Osteocyte (in vitro differentiated cells): ENCODE measurements around the gene SLC35F5. TPM values are rescaled to one million over a fixed set of nuclear protein-coding genes. Genes with fewer than 3 reads are reported as not detected.
A peak's percentile ranks its signal among the peaks of the same experiment; 100 is the strongest.

ENCODE experiments used
- DNase-seq: peaks from one replicate; pipeline ENCODE4 v3.0.0; 2021; ENCODE audit warnings: mixed read lengths; ENCODE audit not compliant: unreplicated experiment; ENCODE audit errors: extremely low spot score
- H3K27ac Mint-ChIP-seq: one replicate; pipeline ENCODE4 v1.8.0; 2021; ENCODE audit warnings: mild to moderate bottlenecking, mixed read lengths; ENCODE audit not compliant: unreplicated experiment
- H3K27me3 Mint-ChIP-seq: one replicate; pipeline ENCODE4 v1.8.0; 2021; ENCODE audit warnings: mixed read lengths; ENCODE audit not compliant: unreplicated experiment
- H3K36me3 Mint-ChIP-seq: one replicate; pipeline ENCODE4 v1.8.0; 2021; ENCODE audit warnings: mixed read lengths; ENCODE audit not compliant: unreplicated experiment
- H3K4me1 Mint-ChIP-seq: one replicate; pipeline ENCODE4 v1.8.0; 2021; ENCODE audit warnings: mixed read lengths; ENCODE audit not compliant: unreplicated experiment
- H3K4me3 Mint-ChIP-seq: one replicate; pipeline ENCODE4 v1.8.0; 2021; ENCODE audit warnings: mild to moderate bottlenecking, moderate library complexity, mixed read lengths; ENCODE audit not compliant: unreplicated experiment
- H3K9me3 Mint-ChIP-seq: one replicate; pipeline ENCODE4 v1.8.0; 2021; ENCODE audit warnings: mixed read lengths; ENCODE audit not compliant: unreplicated experiment
- CTCF ChIP-seq: fragments of 200-600 bp; sonication (generic); IDR thresholded peaks from 2 replicates; pipeline ENCODE4 v1.5.0; 2021; ENCODE audit warnings: antibody characterized with exemption, mild to moderate bottlenecking, moderate library complexity
- total RNA-seq: library from RNA; stranded (reverse); gene quantifications from 2 replicates; pipeline ENCODE4 v1.2.1, GENCODE V29; 2021

The SLC35F5 gene
- total RNA-seq, 1 donor from 2014 or later, result 83.4 TPM

GRCh38 chr2:113716291-113716690, 40.2 kb downstream of the SLC35F5 start:
- H3K27ac Mint-ChIP-seq, result peak overlapping the region; percentile 17
- no peaks in the 10 kb centered on the region for H3K9me3 Mint-ChIP-seq
- H3K4me3 Mint-ChIP-seq, result no peak overlapping the region
- no peaks in the 10 kb centered on the region for H3K27me3 Mint-ChIP-seq
- no peak for DNase-seq
- no peak for TF ChIP-seq CTCF
- peaks cover 38% of the 10 kb centered on the region for H3K36me3 Mint-ChIP-seq
- H3K4me1 Mint-ChIP-seq, result no peaks in the 10 kb centered on the region

DNA sequence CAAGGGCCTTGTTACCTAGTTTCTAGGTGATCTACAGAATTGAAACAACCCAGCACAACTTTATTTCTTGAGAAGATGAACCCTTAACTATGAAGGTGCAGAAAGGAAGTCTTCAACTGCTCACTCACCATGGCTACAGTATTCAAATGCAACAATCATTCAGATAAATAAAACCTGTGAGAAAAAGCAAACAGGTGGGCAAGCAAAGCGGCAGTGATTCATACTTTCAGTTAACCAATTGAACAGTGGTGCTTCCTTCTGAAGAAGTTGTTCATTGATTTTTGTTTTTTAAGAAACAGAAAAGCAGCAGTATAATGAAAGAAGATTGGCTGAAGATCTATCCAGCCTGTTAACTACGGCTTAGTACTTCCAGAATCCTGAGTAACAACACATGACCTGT, 43.5 kb downstream of the SLC35F5 start:
- Mint-ChIP-seq H3K9me3 (no peaks in the 10 kb centered on the region), H3K4me3 (no peak overlapping the region), H3K36me3 (peaks cover 33% of the 10 kb centered on the region), H3K4me1 (no peaks in the 10 kb centered on the region), H3K27ac (no peak overlapping the region), H3K27me3 (no peaks in the 10 kb centered on the region)
- TF ChIP-seq CTCF, result no peak
- DNase-seq, result no peak

DNA sequence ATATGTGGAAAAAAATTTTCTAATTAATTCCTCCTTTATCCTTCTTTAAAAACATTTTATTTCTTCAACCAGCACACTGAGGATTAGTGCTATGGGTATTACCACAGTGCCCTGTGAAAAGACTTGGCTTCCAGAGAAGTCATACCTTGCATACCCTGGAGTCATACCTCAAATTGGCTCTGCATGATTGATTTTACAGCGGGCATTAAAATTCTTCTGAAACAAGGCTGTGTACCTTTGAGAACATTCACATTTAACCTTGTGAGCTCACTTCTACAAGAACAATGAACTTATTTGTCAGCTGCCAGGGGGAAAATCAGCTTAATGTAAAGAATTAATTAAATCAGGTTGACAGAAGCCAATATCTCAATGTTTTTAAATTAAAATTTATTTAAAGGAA, 44.6 kb downstream of the SLC35F5 start:
- no peaks in the 10 kb centered on the region for H3K4me1 Mint-ChIP-seq
- H3K9me3 Mint-ChIP-seq, result no peaks in the 10 kb centered on the region
- H3K27me3 Mint-ChIP-seq, result no peaks in the 10 kb centered on the region
- H3K4me3 Mint-ChIP-seq, result no peak overlapping the region
- no peak overlapping the region for H3K27ac Mint-ChIP-seq
- TF ChIP-seq CTCF, result no peak
- DNase-seq, result no peak
- peaks cover 35% of the 10 kb centered on the region for H3K36me3 Mint-ChIP-seq

- H3K4me1 Mint-ChIP-seq, result no peaks in the 10 kb centered on the region
- H3K27ac Mint-ChIP-seq, result no peak overlapping the region
- no peak overlapping the region for H3K4me3 Mint-ChIP-seq
- no peaks in the 10 kb centered on the region for H3K9me3 Mint-ChIP-seq
- H3K27me3 Mint-ChIP-seq, result no peaks in the 10 kb centered on the region
- no peak for DNase-seq
- TF ChIP-seq CTCF, result no peak
- H3K36me3 Mint-ChIP-seq, result peaks cover 17% of the 10 kb centered on the region
Measured at GRCh38 chr2:113709022-113709421, 47.4 kb downstream of the SLC35F5 start.

- TF ChIP-seq CTCF, result no peak
- no peak overlapping the region for H3K4me3 Mint-ChIP-seq
- H3K27ac Mint-ChIP-seq, result no peak overlapping the region
- DNase-seq, result no peak
- no peaks in the 10 kb centered on the region for H3K27me3 Mint-ChIP-seq
- H3K36me3 Mint-ChIP-seq, result peaks cover 6% of the 10 kb centered on the region
- H3K4me1 Mint-ChIP-seq, result no peaks in the 10 kb centered on the region
- no peaks in the 10 kb centered on the region for H3K9me3 Mint-ChIP-seq
Measured at GRCh38 chr2:113707106-113707505, 49.3 kb downstream of the SLC35F5 start.
